Measurements from ENCODE around the gene GRHL3.

GRHL3 gene

GRCh38 chr1:24338447-24338846, 19.3 kb downstream of the GRHL3 start:
- TF ChIP-seq CTCF (IDR thresholded peaks at IDR 0.05; ENCODE audit: extremely low read depth, missing control alignments), result no peak
- DNase-seq (ENCODE audit: low spot score), result no peak

GRCh38 chr1:24339996-24340395, 20.8 kb downstream of the GRHL3 start:
- TF ChIP-seq CTCF (IDR thresholded peaks at IDR 0.05; ENCODE audit: extremely low read depth, missing control alignments), result no peak

GRCh38 chr1:24340770-24341169, 21.6 kb downstream of the GRHL3 start:
- TF ChIP-seq CTCF (IDR thresholded peaks at IDR 0.05; ENCODE audit: extremely low read depth, missing control alignments), result no peak
- DNase-seq (ENCODE audit: low spot score), result no peak

More at GRCh38 chr1:24339996-24340395, 20.8 kb downstream of the GRHL3 start:
- DNase-seq (ENCODE audit: low spot score), result no peak

GRCh38 chr1:24341260-24341659, 22.1 kb downstream of the GRHL3 start:
- DNase-seq (ENCODE audit: low spot score), result no peak
- no peak for TF ChIP-seq CTCF (IDR thresholded peaks at IDR 0.05; ENCODE audit: extremely low read depth, missing control alignments)

- DNase-seq (ENCODE audit: low spot score), result no peak
- no peak for TF ChIP-seq CTCF (IDR thresholded peaks at IDR 0.05; ENCODE audit: extremely low read depth, missing control alignments)
Measured at GRCh38 chr1:24343412-24344089, 24.4 kb downstream of the GRHL3 start.

- no peak for DNase-seq (ENCODE audit: low spot score)
- TF ChIP-seq CTCF (IDR thresholded peaks at IDR 0.05; ENCODE audit: extremely low read depth, missing control alignments), result no peak
Measured at GRCh38 chr1:24344090-24344742, 25.1 kb downstream of the GRHL3 start.

GRCh38 chr1:24345334-24345733, 26.2 kb downstream of the GRHL3 start:
- no peak for TF ChIP-seq CTCF (IDR thresholded peaks at IDR 0.05; ENCODE audit: extremely low read depth, missing control alignments)
- no peak for DNase-seq (ENCODE audit: low spot score)

Measured in GM20000 (cell line).